Dedifferentiated amniotic fluid mesenchymal stem cell (primary cell): ENCODE data around the gene SLC24A3.
A peak's percentile ranks its signal among the peaks of the same experiment; 100 is the strongest.
"Not testable (repeated sequence)": the region's sequence is repeated elsewhere in the genome, so short reads cannot be mapped to it uniquely, and the experiment has no call there.

Experiments used
- DNase-seq: peaks from one replicate; pipeline ENCODE4 v3.0.0-alpha.2; 2016; ENCODE audit errors: extremely low spot score

Gene SLC24A3

GRCh38 chr20:19745106-19745505 lies 532.7 kb downstream of the SLC24A3 start:
- no peak for DNase-seq

GRCh38 chr20:19745584-19745983 lies 533.1 kb downstream of the SLC24A3 start:
- DNase-seq: no peak

GRCh38 chr20:19746396-19746795 lies 534.0 kb downstream of the SLC24A3 start:
- no peak for DNase-seq

GRCh38 chr20:19747903-19748302 lies 535.5 kb downstream of the SLC24A3 start:
- DNase-seq: no peak

GRCh38 chr20:19748681-19749080 lies 536.2 kb downstream of the SLC24A3 start:
- no peak for DNase-seq

GRCh38 chr20:19749618-19750071 lies 537.2 kb downstream of the SLC24A3 start:
- DNase-seq: no peak

GRCh38 chr20:19750101-19750606 lies 537.7 kb downstream of the SLC24A3 start:
- no peak for DNase-seq

GRCh38 chr20:19750907-19751636 lies 538.6 kb downstream of the SLC24A3 start:
- DNase-seq: no peak

GRCh38 chr20:19754201-19754600 lies 541.8 kb downstream of the SLC24A3 start:
- not testable (repeated sequence) for DNase-seq

GRCh38 chr20:19756761-19757486 lies 544.5 kb downstream of the SLC24A3 start:
- DNase-seq: no peak

- peak; percentile 63 for DNase-seq
Measured at GRCh38 chr20:19757487-19758132, 545.2 kb downstream of the SLC24A3 start.

- no peak for DNase-seq
Measured at GRCh38 chr20:19758133-19758500, 545.7 kb downstream of the SLC24A3 start, which contains the start of gene RIN2. Gene RIN2, plus strand, starts transcription at chr20:19758258. Its CDS starts 131,344 bp downstream, at chr20:19889602.

- no peak for DNase-seq
Measured at GRCh38 chr20:19758501-19759331, 546.3 kb downstream of the SLC24A3 start.

GRCh38 chr20:19760371-19760721 lies 547.9 kb downstream of the SLC24A3 start:
- no peak for DNase-seq

GRCh38 chr20:19761326-19761725 lies 548.9 kb downstream of the SLC24A3 start:
- DNase-seq: no peak

- no peak for DNase-seq
Measured at GRCh38 chr20:19761841-19762240, 549.4 kb downstream of the SLC24A3 start.

- DNase-seq: no peak
Measured at GRCh38 chr20:19764207-19764606, 551.8 kb downstream of the SLC24A3 start.

- no peak for DNase-seq
Measured at GRCh38 chr20:19765266-19765665, 552.8 kb downstream of the SLC24A3 start.

- no peak for DNase-seq
Measured at GRCh38 chr20:19765913-19766312, 553.5 kb downstream of the SLC24A3 start.

GRCh38 chr20:19767070-19767469 lies 554.6 kb downstream of the SLC24A3 start:
- no peak for DNase-seq

GRCh38 chr20:19768325-19768842 lies 555.9 kb downstream of the SLC24A3 start:
- no peak for DNase-seq
